ENCODE measurements around the gene MTTP. TPM values are rescaled to one million over a fixed set of nuclear protein-coding genes. Genes with fewer than 3 reads are reported as not detected.

Gene MTTP
- total RNA-seq, 3 donors from 2014 or later, result 0.64 TPM; not detected in 2

- no peaks in the 10 kb centered on the region for H3K36me3 ChIP-seq
- no peaks in the 10 kb centered on the region for H3K9me3 ChIP-seq
- TF ChIP-seq POLR2A (IDR thresholded peaks at IDR 0.05), result no peak
- TF ChIP-seq POLR2AphosphoS5 (IDR thresholded peaks at IDR 0.05), result no peak
- TF ChIP-seq, protein P1, sequence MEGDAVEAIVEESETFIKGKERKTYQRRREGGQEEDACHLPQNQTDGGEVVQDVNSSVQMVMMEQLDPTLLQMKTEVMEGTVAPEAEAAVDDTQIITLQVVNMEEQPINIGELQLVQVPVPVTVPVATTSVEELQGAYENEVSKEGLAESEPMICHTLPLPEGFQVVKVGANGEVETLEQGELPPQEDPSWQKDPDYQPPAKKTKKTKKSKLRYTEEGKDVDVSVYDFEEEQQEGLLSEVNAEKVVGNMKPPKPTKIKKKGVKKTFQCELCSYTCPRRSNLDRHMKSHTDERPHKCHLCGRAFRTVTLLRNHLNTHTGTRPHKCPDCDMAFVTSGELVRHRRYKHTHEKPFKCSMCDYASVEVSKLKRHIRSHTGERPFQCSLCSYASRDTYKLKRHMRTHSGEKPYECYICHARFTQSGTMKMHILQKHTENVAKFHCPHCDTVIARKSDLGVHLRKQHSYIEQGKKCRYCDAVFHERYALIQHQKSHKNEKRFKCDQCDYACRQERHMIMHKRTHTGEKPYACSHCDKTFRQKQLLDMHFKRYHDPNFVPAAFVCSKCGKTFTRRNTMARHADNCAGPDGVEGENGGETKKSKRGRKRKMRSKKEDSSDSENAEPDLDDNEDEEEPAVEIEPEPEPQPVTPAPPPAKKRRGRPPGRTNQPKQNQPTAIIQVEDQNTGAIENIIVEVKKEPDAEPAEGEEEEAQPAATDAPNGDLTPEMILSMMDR (IDR thresholded peaks at IDR 0.05), result no peak
- no peak overlapping the region for H3K4me3 ChIP-seq
- H3K4me1 ChIP-seq, result no peaks in the 10 kb centered on the region
- intact Hi-C loops (cut with DNase I; ENCODE audit: low total_unique reads), result no loop called here
- no peak overlapping the region for H3K27ac ChIP-seq
- no peak for DNase-seq (ENCODE audit: low spot score in 2 of 2)
- no peaks in the 10 kb centered on the region for H3K27me3 ChIP-seq
Observed at GRCh38 chr4:99536848-99537247, 37.8 kb upstream of the MTTP start.

DNA sequence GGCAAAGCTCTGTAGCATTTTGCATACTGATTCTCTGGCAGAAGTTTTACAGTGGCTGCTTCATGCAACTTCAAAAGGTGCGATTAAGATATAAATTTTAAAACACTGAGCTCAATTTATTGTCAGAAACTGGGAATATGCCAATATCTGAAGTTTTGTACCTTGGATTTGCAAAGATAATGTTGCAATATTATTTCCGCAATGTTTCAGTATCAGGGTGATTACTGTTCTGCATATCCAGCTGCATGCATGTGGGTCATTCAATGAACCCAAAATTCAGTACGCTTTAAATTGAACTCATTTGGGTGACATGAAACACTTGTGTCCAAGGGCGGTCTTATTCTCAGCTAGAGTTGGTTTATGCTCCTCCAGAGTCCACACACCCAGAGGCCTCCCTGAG is 37.0 kb upstream of the MTTP start:
- Histone ChIP-seq H3K27me3 (no peaks in the 10 kb centered on the region), H3K27ac (no peak overlapping the region), H3K4me1 (no peaks in the 10 kb centered on the region), H3K36me3 (no peaks in the 10 kb centered on the region), H3K9me3 (no peaks in the 10 kb centered on the region), H3K4me3 (no peak overlapping the region)
- DNase-seq (ENCODE audit: low spot score in 2 of 2), result no peak
- TF ChIP-seq POLR2A (IDR thresholded peaks at IDR 0.05) (no peak), POLR2AphosphoS5 (IDR thresholded peaks at IDR 0.05) (no peak)
- TF ChIP-seq, protein P1 (IDR thresholded peaks at IDR 0.05), result no peak
- intact Hi-C loops (cut with DNase I; ENCODE audit: low total_unique reads), result no loop called here

DNA sequence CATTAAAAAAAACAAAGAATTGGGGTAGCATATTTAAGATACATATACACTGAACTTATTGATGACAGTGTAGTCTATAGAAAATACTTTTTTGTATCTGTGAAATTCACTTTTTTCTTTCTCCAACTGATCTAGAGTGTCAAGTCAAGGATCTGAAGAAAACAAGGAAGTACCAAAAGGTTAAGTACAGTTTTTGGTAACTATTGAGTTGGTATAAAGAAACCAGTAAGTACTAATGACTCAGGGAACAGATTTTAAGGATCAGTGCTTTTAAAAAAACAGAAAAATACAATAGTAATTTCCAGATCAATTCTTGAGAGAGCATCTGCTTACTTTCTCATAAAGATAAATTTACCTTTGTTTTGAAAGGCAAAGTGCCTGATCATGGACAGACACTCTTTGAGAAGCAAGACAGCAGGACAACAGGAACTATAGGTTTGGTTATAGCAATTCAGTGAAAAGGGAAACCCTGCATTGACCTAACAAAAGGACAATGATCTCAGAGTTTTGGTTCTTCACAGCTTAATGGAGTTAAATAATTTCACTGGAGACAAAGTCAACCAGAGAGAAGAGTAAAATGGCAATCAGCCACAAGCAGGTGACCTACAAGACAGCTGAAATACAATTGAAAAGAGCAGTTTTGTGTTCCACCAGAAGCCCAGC is 34.2 kb upstream of the MTTP start:
- Histone ChIP-seq H3K27ac (no peak overlapping the region), H3K4me1 (no peaks in the 10 kb centered on the region), H3K9me3 (no peaks in the 10 kb centered on the region), H3K36me3 (no peaks in the 10 kb centered on the region), H3K4me3 (no peak overlapping the region), H3K27me3 (no peaks in the 10 kb centered on the region)
- intact Hi-C loops (cut with DNase I; ENCODE audit: low total_unique reads), result loop anchor here (10.0 kb wide), 1 partner anchor 814 kb away; no protein-coding TSS in a partner anchor
- TF ChIP-seq POLR2A (IDR thresholded peaks at IDR 0.05) (no peak), POLR2AphosphoS5 (IDR thresholded peaks at IDR 0.05) (no peak)
- TF ChIP-seq, protein P1 (IDR thresholded peaks at IDR 0.05), result no peak
- no peak for DNase-seq (ENCODE audit: low spot score in 2 of 2)

DNA sequence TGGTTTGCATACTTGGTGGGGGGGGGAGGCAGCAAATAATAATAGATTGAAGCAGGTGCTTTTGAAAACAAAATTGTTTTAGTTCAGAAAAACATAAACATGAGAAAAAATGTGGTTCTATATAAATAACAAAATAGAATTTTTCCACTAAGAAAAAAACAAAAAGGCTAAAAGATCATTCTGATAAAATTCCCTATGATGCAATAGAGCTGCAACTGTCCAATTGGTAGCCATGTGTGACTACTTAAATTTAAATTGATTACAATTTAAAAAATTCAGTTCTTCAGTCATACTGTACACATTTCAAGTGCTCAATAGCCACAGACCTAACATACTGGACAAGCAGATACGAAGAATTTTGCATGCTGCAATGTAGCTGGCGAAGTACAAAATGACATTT is 21.8 kb upstream of the MTTP start:
- TF ChIP-seq POLR2A (IDR thresholded peaks at IDR 0.05), result no peak
- TF ChIP-seq, protein P1 (IDR thresholded peaks at IDR 0.05), result no peak
- no peak for TF ChIP-seq POLR2AphosphoS5 (IDR thresholded peaks at IDR 0.05)
- H3K9me3 ChIP-seq, result no peaks in the 10 kb centered on the region
- no peak for DNase-seq (ENCODE audit: low spot score in 2 of 2)
- no peak overlapping the region for H3K27ac ChIP-seq
- no peaks in the 10 kb centered on the region for H3K27me3 ChIP-seq
- no peaks in the 10 kb centered on the region for H3K4me1 ChIP-seq
- H3K4me3 ChIP-seq, result no peak overlapping the region
- H3K36me3 ChIP-seq, result no peaks in the 10 kb centered on the region
- intact Hi-C loops (cut with DNase I; ENCODE audit: low total_unique reads), result no loop called here

DNA sequence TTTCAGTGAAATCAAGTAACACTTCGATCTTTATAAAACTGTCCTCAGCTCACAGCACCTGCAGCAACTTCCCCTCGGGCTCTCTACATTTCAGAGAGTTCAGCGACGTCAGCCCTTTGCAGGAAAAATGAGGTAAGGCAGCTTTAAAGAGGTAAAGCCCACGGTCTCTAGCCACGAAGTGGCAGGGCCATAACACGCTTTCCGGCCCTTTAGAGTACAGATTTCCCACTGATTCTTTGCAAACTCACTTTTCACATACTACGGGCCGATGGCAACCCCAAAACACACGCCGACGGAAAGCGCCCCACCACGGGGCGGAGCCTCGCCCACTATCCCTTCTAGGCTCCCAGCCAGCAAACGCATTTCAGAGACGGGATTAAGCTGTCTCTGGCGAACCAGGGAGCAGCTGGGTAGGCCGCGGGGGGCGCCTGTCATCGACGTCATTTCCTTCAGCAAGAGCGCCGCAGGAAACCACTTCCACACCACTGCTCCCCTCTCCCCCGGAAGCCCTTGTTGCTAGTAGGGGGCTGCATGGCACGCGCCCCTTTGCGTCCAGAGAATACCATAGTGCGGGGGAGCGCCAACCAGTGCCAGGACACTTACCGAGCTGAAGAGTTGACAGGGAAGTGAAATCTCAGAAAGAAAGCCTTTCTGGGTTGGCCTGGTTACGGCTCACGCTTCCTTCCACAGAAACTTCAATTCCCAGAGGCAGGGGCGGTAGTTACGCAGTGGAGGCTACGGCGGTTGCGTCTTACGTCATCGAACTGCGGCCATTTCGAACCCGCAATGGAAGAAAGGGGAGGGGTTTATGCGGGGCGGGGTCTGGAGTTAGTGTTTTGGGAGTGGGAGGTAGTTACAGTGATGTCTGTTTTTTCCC is 11.1 kb upstream of the MTTP start, which contains the start of gene TRMT10A:
TRMT10A (minus strand) TSS at position 730 of the 877 bp plus-strand sequence. CDS start 4,701 bp downstream, outside the sequence.
- intact Hi-C loops (cut with DNase I; ENCODE audit: low total_unique reads), result loop anchor here (5.0 kb wide), 1 partner anchor 384 kb away; the partner anchor contains the start of gene DNAJB14

More for the DNA sequence above, 11.1 kb upstream of the MTTP start, which contains the start of gene TRMT10A:
- Histone ChIP-seq H3K27me3 (no peaks in the 10 kb centered on the region), H3K27ac (peak within 1 kb of the TSS; percentile 94 to 97), H3K4me3 (peak within 1 kb of the TSS; percentile 56 to 68 (median 67)), H3K36me3 (no peaks in the 10 kb centered on the region), H3K9me3 (no peaks in the 10 kb centered on the region), H3K4me1 (no peaks in the 10 kb centered on the region)
- peak; percentile 60 for TF ChIP-seq POLR2A (IDR thresholded peaks at IDR 0.05)
- TF ChIP-seq, protein P1 (IDR thresholded peaks at IDR 0.05), result peak in 2 of 3 donors; percentile 8
- peak; percentile 85 to 94 (median 88) for TF ChIP-seq POLR2AphosphoS5 (IDR thresholded peaks at IDR 0.05)
- peak; percentile 95 to 97 for DNase-seq (ENCODE audit: low spot score in 2 of 2)

Measured in breast epithelium (tissue), 4 donors.